ENCODE results near the gene OR10H1.
"Not testable (repeated sequence)": the region's sequence is repeated elsewhere in the genome, so short reads cannot be mapped to it uniquely, and the experiment has no call there.

Gene OR10H1

GRCh38 chr19:15843203-15843893 is 27.9 kb upstream of the OR10H1 start:
- Histone ChIP-seq H3K4me2 (no peak overlapping the region), H3K9ac (no peak overlapping the region), H3K79me2 (ENCODE audit: insufficient read depth, low read depth) (no peaks in the 10 kb centered on the region), H3K27me3 (ENCODE audit: insufficient read depth, low read depth) (peaks cover 35% of the 10 kb centered on the region; the same call in 1 of the 2 replicates), H3K36me3 (ENCODE audit: insufficient read depth) (no peaks in the 10 kb centered on the region), H3K4me1 (ENCODE audit: low read depth, poor library complexity, severe bottlenecking) (no peaks in the 10 kb centered on the region), H3K4me3 (IDR thresholded peaks at IDR 0.05; ENCODE audit: insufficient read depth, low read depth, low read length) (no peak overlapping the region), H2AFZ (ENCODE audit: low read depth) (no peak overlapping the region), H3K27ac (no peak overlapping the region), H4K20me1 (ENCODE audit: insufficient read depth) (no peaks in the 10 kb centered on the region)
- TF ChIP-seq CTCF (conservative IDR thresholded peaks at IDR 0.05; ENCODE audit: low read depth, low read length), result no peak

GRCh38 chr19:15841875-15842569 is 26.6 kb upstream of the OR10H1 start:
- Histone ChIP-seq H4K20me1 (ENCODE audit: insufficient read depth) (no peaks in the 10 kb centered on the region), H3K4me1 (ENCODE audit: low read depth, poor library complexity, severe bottlenecking) (peaks cover 4% of the 10 kb centered on the region), H3K4me2 (no peak overlapping the region), H2AFZ (ENCODE audit: low read depth) (no peak overlapping the region), H3K27me3 (ENCODE audit: insufficient read depth, low read depth) (peaks cover 28% of the 10 kb centered on the region; the same call in 1 of the 2 replicates), H3K27ac (no peak overlapping the region), H3K79me2 (ENCODE audit: insufficient read depth, low read depth) (no peaks in the 10 kb centered on the region), H3K4me3 (IDR thresholded peaks at IDR 0.05; ENCODE audit: insufficient read depth, low read depth, low read length) (no peak overlapping the region), H3K9ac (no peak overlapping the region), H3K36me3 (ENCODE audit: insufficient read depth) (no peaks in the 10 kb centered on the region)
- no peak; the same call in 1 of the 2 replicates for TF ChIP-seq CTCF (conservative IDR thresholded peaks at IDR 0.05; ENCODE audit: low read depth, low read length)

- Histone ChIP-seq H3K36me3 (ENCODE audit: insufficient read depth) (no peaks in the 10 kb centered on the region), H3K27ac (no peak overlapping the region), H2AFZ (ENCODE audit: low read depth) (no peak overlapping the region), H3K4me1 (ENCODE audit: low read depth, poor library complexity, severe bottlenecking) (peaks cover 10% of the 10 kb centered on the region), H3K4me2 (no peak overlapping the region), H3K9ac (no peak overlapping the region), H3K27me3 (ENCODE audit: insufficient read depth, low read depth) (peaks cover 20% of the 10 kb centered on the region; the same call in 1 of the 2 replicates), H3K79me2 (ENCODE audit: insufficient read depth, low read depth) (no peaks in the 10 kb centered on the region), H3K4me3 (IDR thresholded peaks at IDR 0.05; ENCODE audit: insufficient read depth, low read depth, low read length) (no peak overlapping the region), H4K20me1 (ENCODE audit: insufficient read depth) (no peaks in the 10 kb centered on the region)
- no peak for TF ChIP-seq CTCF (conservative IDR thresholded peaks at IDR 0.05; ENCODE audit: low read depth, low read length)
Measured at GRCh38 chr19:15840833-15841232, 25.4 kb upstream of the OR10H1 start.

- H3K4me2 ChIP-seq; H3K79me2 ChIP-seq (ENCODE audit: insufficient read depth, low read depth); H3K36me3 ChIP-seq (ENCODE audit: insufficient read depth); H3K4me3 ChIP-seq (IDR thresholded peaks at IDR 0.05; ENCODE audit: insufficient read depth, low read depth, low read length); H4K20me1 ChIP-seq (ENCODE audit: insufficient read depth); H2AFZ ChIP-seq (ENCODE audit: low read depth); H3K27ac ChIP-seq; H3K9ac ChIP-seq: not testable (repeated sequence)
- H3K4me1 ChIP-seq (ENCODE audit: low read depth, poor library complexity, severe bottlenecking), result peaks cover 13% of the 10 kb centered on the region
- peaks cover 26% of the 10 kb centered on the region; the same call in 1 of the 2 replicates for H3K27me3 ChIP-seq (ENCODE audit: insufficient read depth, low read depth)
Measured at GRCh38 chr19:15839888-15840287, 24.4 kb upstream of the OR10H1 start.

- Histone ChIP-seq H4K20me1 (ENCODE audit: insufficient read depth) (no peaks in the 10 kb centered on the region), H3K79me2 (ENCODE audit: insufficient read depth, low read depth) (no peaks in the 10 kb centered on the region), H3K4me1 (ENCODE audit: low read depth, poor library complexity, severe bottlenecking) (peaks cover 13% of the 10 kb centered on the region), H3K4me2 (no peak overlapping the region), H3K27me3 (ENCODE audit: insufficient read depth, low read depth) (peaks cover 38% of the 10 kb centered on the region; the same call in 1 of the 2 replicates), H3K36me3 (ENCODE audit: insufficient read depth) (no peaks in the 10 kb centered on the region), H2AFZ (ENCODE audit: low read depth) (no peak overlapping the region; the same call in 1 of the 2 replicates), H3K4me3 (IDR thresholded peaks at IDR 0.05; ENCODE audit: insufficient read depth, low read depth, low read length) (no peak overlapping the region), H3K27ac (no peak overlapping the region), H3K9ac (no peak overlapping the region)
- TF ChIP-seq CTCF (conservative IDR thresholded peaks at IDR 0.05; ENCODE audit: low read depth, low read length), result no peak
Measured at GRCh38 chr19:15838351-15838750, 22.9 kb upstream of the OR10H1 start.
